Muscle of leg (tissue), 11 donors: ENCODE results near the gene MAPK11. TPM values are rescaled to one million over a fixed set of nuclear protein-coding genes. Genes with fewer than 3 reads are reported as not detected.

Experiments
- DNase-seq: peaks from one replicate; pipeline ENCODE4 v3.0.0; 2013
- H3K27ac ChIP-seq: one replicate; pipeline ENCODE4 v1.5.1; 2013; ENCODE audit warnings: mild to moderate bottlenecking, low read length, control low read depth
- H3K27me3 ChIP-seq: one replicate; pipeline ENCODE4 v1.6.1; 2013; ENCODE audit warnings: low read length; ENCODE audit not compliant: control insufficient read depth, insufficient read depth
- H3K36me3 ChIP-seq: one replicate; pipeline ENCODE4 v1.6.1; 2013; ENCODE audit warnings: low read length; ENCODE audit not compliant: control insufficient read depth, insufficient read depth
- H3K4me1 ChIP-seq: one replicate; pipeline ENCODE4 v1.6.1; 2013; ENCODE audit warnings: low read length; ENCODE audit not compliant: control insufficient read depth, insufficient read depth
- H3K4me3 ChIP-seq: one replicate; pipeline ENCODE4 v1.5.1; 2013; ENCODE audit warnings: low read length, control low read depth
- H3K9me3 ChIP-seq: replicated peaks from 2 replicates; pipeline ENCODE4 v1.6.1; 2013; ENCODE audit warnings: low read depth, low read length; ENCODE audit not compliant: control insufficient read depth
- WGBS: methylation state at CpG from one replicate; pipeline ENCODE4 v1.1.5; 2013; ENCODE audit warnings: missing lambda C conversion rate; ENCODE audit not compliant: insufficient coverage; 5-methylcytosine and 5-hydroxymethylcytosine counted together
- polyA plus RNA-seq, 8 donors: library from polyadenylated mRNA; unstranded; fragments of 120-200 nt; gene quantifications; one replicate each; pipeline versions ENCODE4 v1.2.1 to v1.2.3, GENCODE V29; 2013; ENCODE audit warnings: inconsistent platforms in 1 of 8, low replicate concordance in 1 of 8; ENCODE audit not compliant: insufficient read length in 8 of 8, insufficient read depth in 1 of 8
- total RNA-seq: library from RNA; stranded (reverse); fragments of 120-200 nt; gene quantifications from one replicate; pipeline ENCODE4 v1.2.4, GENCODE V29; 2013

MAPK11 gene
- total and polyA plus RNA-seq, 9 donors: 4.5 to 8.7 (median 6.8) TPM

GRCh38 chr22:50296658-50297490, 26.7 kb upstream of the MAPK11 start:
- Histone ChIP-seq H3K4me3 (no peak overlapping the region), H3K27me3 (no peaks in the 10 kb centered on the region), H3K4me1 (peaks cover 60% of the 10 kb centered on the region), H3K36me3 (peaks cover 9% of the 10 kb centered on the region), H3K27ac (no peak overlapping the region), H3K9me3 (no peaks in the 10 kb centered on the region)
- 65% methylated on average over 23 of the region's 29 CpGs for WGBS
- DNase-seq: no peak

GRCh38 chr22:50294319-50294656, 24.1 kb upstream of the MAPK11 start:
- H3K4me3 ChIP-seq: no peak overlapping the region
- H3K27me3 ChIP-seq: no peaks in the 10 kb centered on the region
- H3K4me1 ChIP-seq: peaks cover 39% of the 10 kb centered on the region
- no peaks in the 10 kb centered on the region for H3K9me3 ChIP-seq
- peak overlapping the region; percentile 85 for H3K27ac ChIP-seq
- DNase-seq: no peak
- 25% methylated on average over 5 of the region's 5 CpGs for WGBS
- H3K36me3 ChIP-seq: peaks cover 32% of the 10 kb centered on the region

- DNase-seq: peak; percentile 67
These were observed 23.5 kb upstream of the MAPK11 start for GRCh38 chr22:50293441-50294318.

GRCh38 chr22:50292643-50293440, 22.7 kb upstream of the MAPK11 start:
- peaks cover 46% of the 10 kb centered on the region for H3K36me3 ChIP-seq
- no peak overlapping the region for H3K4me3 ChIP-seq
- no peaks in the 10 kb centered on the region for H3K9me3 ChIP-seq
- H3K27me3 ChIP-seq: no peaks in the 10 kb centered on the region
- peaks cover 32% of the 10 kb centered on the region for H3K4me1 ChIP-seq
- 55% methylated on average over 24 of the region's 29 CpGs for WGBS
- no peak for DNase-seq
- peak overlapping the region; percentile 81 for H3K27ac ChIP-seq

More at GRCh38 chr22:50293441-50294318, 23.5 kb upstream of the MAPK11 start:
- Histone ChIP-seq H3K27me3 (no peaks in the 10 kb centered on the region), H3K36me3 (peaks cover 38% of the 10 kb centered on the region), H3K4me1 (peaks cover 33% of the 10 kb centered on the region), H3K4me3 (no peak overlapping the region), H3K27ac (peak overlapping the region; percentile 85), H3K9me3 (no peaks in the 10 kb centered on the region)
- 12% methylated on average over 41 of the region's 42 CpGs for WGBS

GRCh38 chr22:50289942-50290630, 19.9 kb upstream of the MAPK11 start:
- Histone ChIP-seq H3K4me1 (peaks cover 29% of the 10 kb centered on the region), H3K4me3 (no peak overlapping the region), H3K9me3 (no peaks in the 10 kb centered on the region), H3K27me3 (no peaks in the 10 kb centered on the region), H3K27ac (no peak overlapping the region), H3K36me3 (peaks cover 69% of the 10 kb centered on the region)
- WGBS: 88% methylated on average over 36 of the region's 37 CpGs
- DNase-seq: no peak

- peaks cover 71% of the 10 kb centered on the region for H3K36me3 ChIP-seq
- peaks cover 24% of the 10 kb centered on the region for H3K4me1 ChIP-seq
- H3K27ac ChIP-seq: no peak overlapping the region
- no peak for DNase-seq
- H3K4me3 ChIP-seq: no peak overlapping the region
- H3K9me3 ChIP-seq: no peaks in the 10 kb centered on the region
- H3K27me3 ChIP-seq: no peaks in the 10 kb centered on the region
- WGBS: 93% methylated on average over 57 of the region's 57 CpGs
These were observed 19.2 kb upstream of the MAPK11 start for GRCh38 chr22:50289151-50289941.

- H3K27me3 ChIP-seq: no peaks in the 10 kb centered on the region
- no peaks in the 10 kb centered on the region for H3K9me3 ChIP-seq
- 92% methylated on average over 31 of the region's 31 CpGs for WGBS
- no peak for DNase-seq
- no peak overlapping the region for H3K4me3 ChIP-seq
- peaks cover 81% of the 10 kb centered on the region for H3K36me3 ChIP-seq
- H3K27ac ChIP-seq: no peak overlapping the region
- H3K4me1 ChIP-seq: peaks cover 8% of the 10 kb centered on the region
These were observed 17.6 kb upstream of the MAPK11 start for GRCh38 chr22:50287731-50288130.

- H3K4me3 ChIP-seq: no peak overlapping the region
- peaks cover 11% of the 10 kb centered on the region for H3K4me1 ChIP-seq
- H3K9me3 ChIP-seq: no peaks in the 10 kb centered on the region
- no peaks in the 10 kb centered on the region for H3K27me3 ChIP-seq
- H3K36me3 ChIP-seq: peaks cover 87% of the 10 kb centered on the region
- DNase-seq: no peak
- no peak overlapping the region for H3K27ac ChIP-seq
- WGBS: 84% methylated on average over 36 of the region's 40 CpGs
These were observed 16.6 kb upstream of the MAPK11 start for GRCh38 chr22:50286701-50287318.

GRCh38 chr22:50286275-50286674, 16.1 kb upstream of the MAPK11 start:
- Histone ChIP-seq H3K4me1 (peaks cover 12% of the 10 kb centered on the region), H3K27me3 (no peaks in the 10 kb centered on the region), H3K27ac (no peak overlapping the region), H3K36me3 (peaks cover 89% of the 10 kb centered on the region), H3K9me3 (no peaks in the 10 kb centered on the region), H3K4me3 (no peak overlapping the region)
- DNase-seq: no peak
- 88% methylated on average over 21 of the region's 21 CpGs for WGBS
